Measurements from ENCODE around the gene PRDM16.

Gene PRDM16

DNA sequence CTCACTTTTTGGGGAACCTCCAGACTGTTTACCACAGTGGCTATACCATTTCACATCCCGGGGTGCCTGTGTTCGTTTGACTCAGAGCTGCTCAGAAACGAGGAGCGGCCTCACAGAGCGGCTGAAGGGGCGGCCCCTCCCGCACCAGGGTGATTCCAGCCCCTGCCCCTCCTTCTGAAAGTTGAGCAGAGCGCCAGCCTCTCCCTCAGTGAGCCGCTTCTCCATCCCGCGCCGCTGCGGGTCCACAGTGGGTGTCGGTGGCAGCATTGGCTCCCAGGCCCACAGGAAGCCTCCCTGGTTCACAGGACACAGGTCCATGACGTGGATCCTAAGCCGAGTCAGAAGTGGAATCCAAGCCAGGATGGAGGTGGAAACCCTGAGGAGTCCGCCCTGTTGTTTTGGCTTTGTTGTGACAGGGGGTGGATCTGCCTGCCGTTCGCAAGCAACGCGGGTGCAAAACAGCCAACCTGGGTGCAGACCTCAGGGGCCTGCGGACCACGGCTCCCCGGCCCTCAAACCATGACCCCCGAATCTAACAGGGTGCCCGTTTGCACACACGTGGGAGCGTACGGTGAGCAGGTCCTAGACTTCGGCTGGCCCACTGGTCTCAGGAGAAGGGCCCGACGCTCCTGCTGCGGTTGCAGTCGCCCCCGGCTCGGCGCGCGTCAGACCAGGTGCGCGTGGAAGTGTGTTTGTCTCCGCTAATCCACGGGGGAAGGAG is 198.7 kb downstream of the PRDM16 start:
- no peak for TF ChIP-seq CTCF (IDR thresholded peaks at IDR 0.05; ENCODE audit: low read depth, low read length)
- Histone ChIP-seq H3K36me3 (no peaks in the 10 kb centered on the region), H3K4me3 (ENCODE audit: low read depth, low read length) (no peak overlapping the region), H3K9me3 (ENCODE audit: severe bottlenecking) (no peaks in the 10 kb centered on the region), H3K27ac (peak overlapping the region; percentile 44), H3K27me3 (ENCODE audit: insufficient read depth, low read depth, severe bottlenecking) (no peaks in the 10 kb centered on the region)
- peak; percentile 48 for DNase-seq

DNA sequence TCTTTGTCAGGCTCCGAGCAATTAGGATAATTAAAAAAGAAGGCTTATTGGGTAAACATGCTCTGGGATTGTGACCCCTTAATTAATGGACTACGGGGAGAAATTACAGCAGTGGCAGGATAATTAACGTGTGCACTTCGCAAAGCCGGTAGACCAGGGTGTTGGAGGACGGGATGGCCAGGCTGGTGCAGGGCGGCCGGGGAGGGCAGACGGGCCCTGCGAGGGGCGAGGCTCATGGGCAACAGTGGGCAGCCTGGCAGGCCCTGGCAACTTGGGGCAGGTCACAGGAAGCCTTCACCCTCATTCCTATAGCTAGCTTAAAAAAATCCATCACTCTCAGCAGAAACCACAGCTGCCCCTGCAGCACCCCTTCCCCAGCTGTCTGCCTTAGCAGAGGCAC is 199.3 kb downstream of the PRDM16 start:
- H3K36me3 ChIP-seq = no peaks in the 10 kb centered on the region
- TF ChIP-seq CTCF (IDR thresholded peaks at IDR 0.05; ENCODE audit: low read depth, low read length) = no peak
- no peak for DNase-seq
- H3K27ac ChIP-seq = no peak overlapping the region; the same call in 1 of the 2 replicates
- H3K27me3 ChIP-seq (ENCODE audit: insufficient read depth, low read depth, severe bottlenecking) = no peaks in the 10 kb centered on the region
- no peaks in the 10 kb centered on the region for H3K9me3 ChIP-seq (ENCODE audit: severe bottlenecking)
- no peak overlapping the region for H3K4me3 ChIP-seq (ENCODE audit: low read depth, low read length)

DNA sequence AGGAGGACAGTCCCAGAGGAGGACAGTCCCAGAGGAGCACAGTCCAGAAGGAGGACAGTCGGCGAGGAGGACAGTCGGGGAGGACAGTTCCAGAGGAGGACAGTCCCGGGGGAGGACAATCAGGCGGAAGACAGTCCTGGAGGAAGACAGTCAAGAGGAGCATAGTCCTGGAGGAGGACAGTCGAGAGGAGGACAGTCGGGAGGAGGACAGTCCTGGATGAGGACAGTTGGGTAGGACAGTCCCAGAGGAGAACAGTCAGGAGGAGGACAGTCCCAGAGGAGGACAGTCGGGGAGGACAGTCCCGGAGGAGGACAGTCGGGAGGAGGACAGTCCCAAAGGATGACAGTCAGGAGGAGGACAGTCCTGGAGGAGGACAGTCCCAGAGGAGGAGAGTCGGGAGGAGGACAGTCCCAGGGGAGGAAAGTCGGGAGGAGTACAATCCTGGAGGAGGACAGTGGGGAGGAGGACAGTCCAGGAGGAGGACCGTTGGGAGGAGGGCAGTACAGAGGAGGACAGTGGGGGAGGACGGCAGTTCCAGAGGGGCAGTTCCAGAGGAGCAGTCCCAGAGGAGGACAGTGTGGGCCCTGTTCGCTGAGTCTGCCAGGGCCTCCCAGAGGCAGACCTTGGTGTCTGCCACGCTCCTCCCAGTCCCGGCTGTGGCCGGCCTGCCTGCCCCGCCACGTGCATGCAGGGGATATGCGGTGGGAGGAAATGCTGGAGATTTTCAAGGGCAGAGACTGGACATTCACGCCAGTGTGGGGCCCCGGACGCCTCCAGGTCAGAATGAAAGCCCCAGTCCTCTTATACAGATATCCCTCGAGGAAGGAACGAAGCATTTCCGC is 201.6 kb downstream of the PRDM16 start:
- Histone ChIP-seq H3K4me3 (ENCODE audit: low read depth, low read length) (no peak overlapping the region), H3K9me3 (ENCODE audit: severe bottlenecking) (no peaks in the 10 kb centered on the region), H3K27ac (no peak overlapping the region), H3K36me3 (no peaks in the 10 kb centered on the region), H3K27me3 (ENCODE audit: insufficient read depth, low read depth, severe bottlenecking) (no peaks in the 10 kb centered on the region)
- no peak for DNase-seq
- no peak for TF ChIP-seq CTCF (IDR thresholded peaks at IDR 0.05; ENCODE audit: low read depth, low read length)

DNA sequence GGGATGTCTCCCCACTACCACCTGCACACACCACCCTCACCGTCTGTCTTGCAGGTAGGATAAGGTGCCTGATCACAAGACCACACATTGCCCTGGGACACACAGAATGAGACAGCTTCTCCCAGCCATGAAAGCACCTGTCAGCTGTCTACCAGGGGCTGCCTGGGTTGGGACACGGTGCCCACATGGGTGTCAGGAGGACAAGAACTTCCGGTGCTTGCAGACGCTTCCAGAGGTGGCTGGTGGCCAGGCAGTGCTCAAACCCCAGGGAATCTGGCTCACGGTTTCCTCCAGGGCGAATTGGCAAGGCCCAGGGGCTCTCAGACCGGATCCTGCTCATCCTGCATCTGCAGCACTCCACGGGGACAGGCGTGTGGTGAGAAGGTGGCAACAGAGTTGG is 202.9 kb downstream of the PRDM16 start:
- H3K4me3 ChIP-seq (ENCODE audit: low read depth, low read length) = no peak overlapping the region
- TF ChIP-seq CTCF (IDR thresholded peaks at IDR 0.05; ENCODE audit: low read depth, low read length) = no peak
- H3K36me3 ChIP-seq = no peaks in the 10 kb centered on the region
- DNase-seq = no peak
- no peak overlapping the region for H3K27ac ChIP-seq
- H3K27me3 ChIP-seq (ENCODE audit: insufficient read depth, low read depth, severe bottlenecking) = no peaks in the 10 kb centered on the region
- no peaks in the 10 kb centered on the region for H3K9me3 ChIP-seq (ENCODE audit: severe bottlenecking)

DNA sequence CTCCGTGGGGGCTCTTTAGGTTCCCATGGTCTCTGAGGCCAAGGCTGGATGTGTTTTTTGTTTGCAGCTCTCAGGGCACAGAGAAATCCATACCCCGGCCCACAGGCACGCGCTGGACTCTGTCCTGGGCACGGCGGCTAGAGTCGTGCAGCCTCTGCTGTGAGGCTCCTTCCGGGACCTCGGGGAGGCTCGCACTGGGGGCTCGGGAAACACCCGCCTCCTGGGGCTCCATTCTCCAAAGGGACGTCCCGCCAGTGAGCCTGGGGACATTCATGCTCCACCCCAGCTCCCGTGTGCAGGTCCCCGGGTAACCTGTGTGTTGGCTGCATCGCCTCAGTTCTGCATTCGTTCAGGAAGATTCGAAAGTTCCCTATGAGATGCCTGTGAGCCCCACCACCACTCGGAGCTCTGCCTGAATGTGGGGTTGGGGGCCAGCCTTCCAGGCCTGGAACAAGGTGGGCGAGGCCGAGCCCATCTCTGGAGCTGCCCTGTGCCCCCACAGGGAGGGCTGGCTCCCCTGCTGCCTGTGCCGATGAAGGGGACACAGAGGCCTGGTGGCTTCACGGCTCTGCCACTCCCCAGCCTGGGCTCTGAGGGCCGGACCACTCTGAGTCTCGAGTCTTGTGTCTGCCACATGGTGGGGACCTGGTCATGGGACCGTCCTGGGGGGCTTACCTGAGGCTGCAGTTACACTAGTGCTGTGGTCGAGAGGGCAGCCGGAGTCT is 203.5 kb downstream of the PRDM16 start:
- no peaks in the 10 kb centered on the region for H3K27me3 ChIP-seq (ENCODE audit: insufficient read depth, low read depth, severe bottlenecking)
- H3K36me3 ChIP-seq = no peaks in the 10 kb centered on the region
- H3K4me3 ChIP-seq (ENCODE audit: low read depth, low read length) = no peak overlapping the region
- no peak for TF ChIP-seq CTCF (IDR thresholded peaks at IDR 0.05; ENCODE audit: low read depth, low read length)
- no peaks in the 10 kb centered on the region for H3K9me3 ChIP-seq (ENCODE audit: severe bottlenecking)
- no peak overlapping the region for H3K27ac ChIP-seq
- DNase-seq = no peak

Measured in WERI-Rb-1 (cell line).